H1 (cell line): ENCODE measurements around the gene CTXN1. TPM values are rescaled to one million over a fixed set of nuclear protein-coding genes. Genes with fewer than 3 reads are reported as not detected.

ENCODE experiments used
- CTCF ChIA-PET: fragments of 300-600 bp; sonication (Branson Sonifier 250); formaldehyde crosslinking; loops from one replicate; lab custom pipeline; 2021; ENCODE audit not compliant: partially characterized antibody; lab: Charles Lee
- POLR2A ChIA-PET: fragments of 300-600 bp; sonication (Branson Sonifier 250); formaldehyde crosslinking; loops from one replicate; lab custom pipeline; 2021; ENCODE audit warnings: inconsistent platforms; ENCODE audit not compliant: partially characterized antibody; lab: Charles Lee
- DNase-seq, 2 experiments: peaks; one replicate each; pipeline versions ENCODE4 v3.0.0 to v3.0.0-alpha.2; 2010 to 2022; ENCODE audit warnings: low spot score in 2 of 2, low read depth in 1 of 2, mixed read lengths in 1 of 2
- FAIRE-seq: peaks from 2 replicates; lab custom pipeline; 2011; peaks lifted over from hg19 to GRCh38; lab: Jason Lieb, UNC
- H2AFZ ChIP-seq: 2 replicates; pipeline ENCODE4 v1.8.1; 2012; ENCODE audit warnings: low read length, inconsistent platforms
- H2AK5ac ChIP-seq: 2 replicates; pipeline ENCODE4 v1.6.1; 2013; ENCODE audit warnings: low read depth, low read length
- H2BK120ac ChIP-seq: replicated peaks from 2 replicates; pipeline ENCODE3; 2013; ENCODE audit warnings: low read depth, low read length, inconsistent platforms
- H2BK12ac ChIP-seq: 2 replicates; pipeline ENCODE4 v1.6.1; 2013; ENCODE audit warnings: low read depth, low read length
- H2BK15ac ChIP-seq: 2 replicates; pipeline ENCODE4 v1.6.1; 2013; ENCODE audit warnings: low read length
- H2BK20ac ChIP-seq: 2 replicates; pipeline ENCODE4 v1.6.1; 2013; ENCODE audit warnings: low read length
- H2BK5ac ChIP-seq: 2 replicates; pipeline ENCODE4 v1.6.1; 2013; ENCODE audit warnings: low read depth, low read length
- H3K14ac ChIP-seq: 2 replicates; pipeline ENCODE4 v1.6.1; 2013; ENCODE audit warnings: inconsistent platforms; ENCODE audit not compliant: insufficient read length
- H3K18ac ChIP-seq: 2 replicates; pipeline ENCODE4 v1.6.1; 2013; ENCODE audit warnings: low read length; ENCODE audit errors: extremely low read depth
- H3K23ac ChIP-seq: 2 replicates; pipeline ENCODE4 v1.6.1; 2013; ENCODE audit warnings: inconsistent platforms; ENCODE audit not compliant: insufficient read length
- H3K23me2 ChIP-seq: 2 replicates; pipeline ENCODE4 v1.6.1; 2013; ENCODE audit warnings: low read depth, low read length
- H3K27ac ChIP-seq: 2 replicates; pipeline ENCODE4 v1.6.1; 2011; ENCODE audit warnings: low read depth, low read length, inconsistent platforms
- H3K27me3 ChIP-seq, 4 experiments: replicated peaks in 1 of 4; 1 replicate in 1 of 4; 2 replicates in 3 of 4; pipeline versions ENCODE4 v1.6.1 to v1.8.1; 2011 to 2013; ENCODE audit warnings: low read length in 3 of 4, mild to moderate bottlenecking in 3 of 4, inconsistent platforms in 2 of 4, mixed read lengths in 2 of 4, moderate library complexity in 1 of 4; ENCODE audit not compliant: control insufficient read depth in 3 of 4, insufficient read depth in 3 of 4; ENCODE audit errors: extremely low read depth in 1 of 4
- H3K36me3 ChIP-seq, 4 experiments: 2 replicates each; pipeline versions ENCODE4 v1.6.1 to v1.8.1; 2011 to 2013; ENCODE audit warnings: mild to moderate bottlenecking in 4 of 4, low read length in 3 of 4, moderate library complexity in 2 of 4, control low read depth in 1 of 4, inconsistent platforms in 1 of 4; ENCODE audit not compliant: insufficient read depth in 4 of 4, control insufficient read depth in 2 of 4
- H3K4ac ChIP-seq: replicated peaks from 2 replicates; pipeline ENCODE3; 2013; ENCODE audit warnings: low read length, low read depth, mixed read lengths, inconsistent platforms; ENCODE audit not compliant: insufficient read length
- H3K4me1 ChIP-seq, 4 experiments: replicated peaks in 1 of 4; 1 replicate in 1 of 4; 2 replicates in 3 of 4; pipeline versions ENCODE4 v1.6.1 to v1.8.1; 2011 to 2013; ENCODE audit warnings: low read length in 3 of 4, inconsistent platforms in 2 of 4, mixed read lengths in 1 of 4; ENCODE audit not compliant: insufficient read depth in 4 of 4, control insufficient read depth in 3 of 4
- H3K4me2 ChIP-seq, 2 experiments: 2 replicates each; pipeline versions ENCODE4 v1.6.1 to v1.8.1; 2011 to 2013; ENCODE audit warnings: low read depth in 2 of 2, low read length in 2 of 2, control low read depth in 1 of 2, inconsistent platforms in 1 of 2, mild to moderate bottlenecking in 1 of 2; ENCODE audit not compliant: insufficient read depth in 1 of 2
- H3K4me3 ChIP-seq, 4 experiments: fragments of 200-600, 300-600 bp in 1 of 4; sonication (generic), shearing (Covaris generic), sonication (Bioruptor Twin) in 1 of 4; 2 replicates each; pipeline versions ENCODE4 v1.5.1 to v1.8.1; 2011 to 2016; ENCODE audit warnings: low read length in 4 of 4, low read depth in 3 of 4, control low read depth in 2 of 4, inconsistent platforms in 2 of 4, mild to moderate bottlenecking in 2 of 4, mixed read lengths in 1 of 4, moderate library complexity in 1 of 4; ENCODE audit not compliant: insufficient read depth in 2 of 4; ENCODE audit errors: extremely low read depth in 1 of 4
- H3K56ac ChIP-seq: replicated peaks from 2 replicates; pipeline ENCODE3; 2013; ENCODE audit warnings: low read depth, mild to moderate bottlenecking, mixed read lengths, low read length, inconsistent platforms; ENCODE audit not compliant: insufficient read length
- H3K79me1 ChIP-seq: 2 replicates; pipeline ENCODE4 v1.6.1; 2013; ENCODE audit warnings: low read depth, low read length, control low read depth
- H3K79me2 ChIP-seq, 2 experiments: 2 replicates each; pipeline versions ENCODE4 v1.6.1 to v1.8.1; 2012 to 2013; ENCODE audit warnings: low read length in 2 of 2, mild to moderate bottlenecking in 2 of 2, inconsistent platforms in 1 of 2; ENCODE audit not compliant: insufficient read depth in 2 of 2, control insufficient read depth in 1 of 2
- H3K9ac ChIP-seq, 4 experiments: replicated peaks in 1 of 4; 1 replicate in 1 of 4; 2 replicates in 3 of 4; pipeline versions ENCODE4 v1.6.1 to v1.8.1; 2011 to 2013; ENCODE audit warnings: low read depth in 3 of 4, low read length in 3 of 4, control low read depth in 2 of 4, mild to moderate bottlenecking in 2 of 4, moderate library complexity in 2 of 4, inconsistent platforms in 1 of 4; ENCODE audit errors: extremely low read depth in 1 of 4
- H3K9me3 ChIP-seq, 2 experiments: 2 replicates each; pipeline versions ENCODE4 v1.6.1 to v1.8.1; 2012 to 2013; ENCODE audit warnings: mild to moderate bottlenecking in 2 of 2, moderate library complexity in 2 of 2, control low read depth in 1 of 2, inconsistent platforms in 1 of 2, low read depth in 1 of 2, low read length in 1 of 2, mixed read lengths in 1 of 2; ENCODE audit not compliant: insufficient read depth in 2 of 2
- H4K20me1 ChIP-seq, 2 experiments: replicated peaks in 1 of 2; 2 replicates each; pipeline versions ENCODE3 to v1.8.1; 2011 to 2013; ENCODE audit warnings: inconsistent platforms in 2 of 2, low read length in 2 of 2, mild to moderate bottlenecking in 1 of 2; ENCODE audit not compliant: insufficient read depth in 2 of 2, control insufficient read depth in 1 of 2
- H4K5ac ChIP-seq: 2 replicates; pipeline ENCODE4 v1.6.1; 2013; ENCODE audit warnings: low read length, low read depth, mixed read lengths, inconsistent platforms; ENCODE audit not compliant: insufficient read length
- H4K8ac ChIP-seq: 2 replicates; pipeline ENCODE4 v1.8.0; 2013; ENCODE audit warnings: mild to moderate bottlenecking, moderate library complexity, low read length, inconsistent platforms; ENCODE audit not compliant: insufficient read depth; ENCODE audit errors: extremely low read depth
- H4K91ac ChIP-seq: replicated peaks from 2 replicates; pipeline ENCODE3; 2013; ENCODE audit warnings: low read length, mixed read lengths, inconsistent platforms; ENCODE audit not compliant: insufficient read length
- ASH2L ChIP-seq: fragments of 200-600, 300-600 bp; sonication (generic); IDR thresholded peaks from one replicate; pipeline ENCODE4 v1.7.1; 2017; ENCODE audit warnings: low read length
- EZH2 ChIP-seq: fragments of 200-600 bp; sonication (generic); IDR thresholded peaks from 2 replicates; pipeline ENCODE4 v1.7.1; 2012; ENCODE audit warnings: low read depth, mild to moderate bottlenecking, moderate library complexity, low read length, inconsistent platforms; ENCODE audit not compliant: severe bottlenecking
- MAFK ChIP-seq: IDR thresholded peaks from 2 replicates; pipeline ENCODE4 v1.6.1; 2012; ENCODE audit warnings: low read depth, mild to moderate bottlenecking, improper control_type of control experiment, low read length
- RNF2 ChIP-seq: fragments of 200-900, 300-1000 bp; sonication (generic); IDR thresholded peaks from 2 replicates; pipeline ENCODE4 v1.7.1; 2016; ENCODE audit warnings: borderline replicate concordance, low read depth, mild to moderate bottlenecking, antibody characterized with exemption, low read length; ENCODE audit not compliant: poor library complexity, severe bottlenecking; ENCODE audit errors: missing control alignments
- YY1 ChIP-seq: IDR thresholded peaks from 2 replicates; pipeline ENCODE4 v1.6.1; 2011; ENCODE audit warnings: low read depth, mild to moderate bottlenecking, low read length
- WGBS, 2 experiments: shearing (Covaris generic) in 1 of 2; methylation state at CpG; one replicate each; pipeline versions ENCODE4 v1.1.6 to v1.1.7; 2013 to 2015; ENCODE audit warnings: low lambda C conversion rate in 2 of 2, mixed read lengths in 2 of 2, inconsistent platforms in 1 of 2, low coverage in 1 of 2, missing lambda C conversion rate in 1 of 2; ENCODE audit not compliant: insufficient replicate concordance in 2 of 2, insufficient coverage in 1 of 2, insufficient read length in 1 of 2; ENCODE audit errors: extremely low coverage in 1 of 2, missing lambda C conversion rate in 1 of 2; 5-methylcytosine and 5-hydroxymethylcytosine counted together
- polyA plus RNA-seq, 7 experiments: library from polyadenylated mRNA; depleted of rRNA in 3 of 7; stranded (reverse) in 5 of 7; unstranded in 2 of 7; fragments of >200 nt in 5 of 7; fragments of 200-250 nt in 2 of 7; gene quantifications; 1 replicate in 5 of 7; 2 replicates in 1 of 7; 4 replicates in 1 of 7; pipeline versions ENCODE4 v1.2.1 to v1.2.3, GENCODE V29; 2011 to 2013; ENCODE audit warnings: missing spikeins in 2 of 7, mixed read lengths in 2 of 7
- total RNA-seq: library from RNA; stranded (reverse); fragmentation: NEBNext Ultra II Directional; extraction: Animal tissue kit (Norgen Biotek cat#: 25700); gene quantifications from 2 replicates; pipeline ENCODE4 v1.2.1, GENCODE V29; 2021

The CTXN1 gene
- total and polyA plus RNA-seq, 2 of the 8 experiments (the other 6 are each of a cell fraction or from before 2014, with no cell fraction given): 16.4 to 58.0 TPM

GRCh38 chr19:7963566-7963965 is 37.6 kb upstream of the CTXN1 start:
- Histone ChIP-seq H3K36me3 (peaks cover 33 to 66% (median 62%) of the 10 kb centered on the region in 4 experiments), H4K20me1 (peaks cover 5 to 10% of the 10 kb centered on the region in 2 experiments), H3K79me2 (no peaks in the 10 kb centered on the region), H2BK5ac (no peak overlapping the region), H3K23ac (no peak overlapping the region), H3K4me3 (no peak overlapping the region), H2BK12ac (no peak overlapping the region), H2AFZ (no peak overlapping the region), H2BK20ac (no peak overlapping the region), H2BK120ac (no peak overlapping the region), H3K4ac (no peak overlapping the region), H3K79me1 (no peaks in the 10 kb centered on the region; the same call in none of the 2 replicates), H3K23me2 (no peaks in the 10 kb centered on the region), H3K4me2 (no peak overlapping the region), H3K9me3 (no peaks in the 10 kb centered on the region), H3K27me3 (no peaks in the 10 kb centered on the region), H2BK15ac (no peak overlapping the region), H4K91ac (no peak overlapping the region), H3K14ac (no peak overlapping the region), H3K56ac (no peak overlapping the region), H3K27ac (no peak overlapping the region), H4K5ac (no peak overlapping the region), H3K18ac (no peak overlapping the region), H3K9ac (no peak overlapping the region), H3K4me1 (peaks cover 0 to 1% (median 0%) of the 10 kb centered on the region in 4 experiments; a peak in 1 of 7 replicates), H2AK5ac (no peak overlapping the region), H4K8ac (no peak overlapping the region)
- FAIRE-seq: no peak
- WGBS, 2 experiments: 94% methylated on average over 25 of the region's 25 CpGs; no CpG with 5 or more reads in 1 of the 2 experiments
- TF ChIP-seq RNF2: no peak
- TF ChIP-seq ASH2L: no peak
- TF ChIP-seq MAFK: no peak
- no peak for TF ChIP-seq YY1
- no peak for TF ChIP-seq EZH2
- POLR2A ChIA-PET: no interaction called here
- no peak for DNase-seq
- CTCF ChIA-PET: interaction anchor here (1.1 to 1.4 kb wide), 2 partner anchors 19 to 34 kb away, joined by 3 to 5 read pairs; no protein-coding TSS in a partner anchor
